Brain microvascular endothelial cell (primary cell): Measurements from ENCODE around the gene STX16.

Experiments used
- DNase-seq: peaks from one replicate; pipeline ENCODE4 v3.0.0-alpha.2; 2020
- H3K27ac ChIP-seq: fragments of 250-450 bp; sonication (Bioruptor Pico); 2 replicates; pipeline ENCODE4 v1.5.1; 2020; ENCODE audit warnings: mild to moderate bottlenecking, moderate library complexity
- H3K27me3 ChIP-seq: fragments of 250-450 bp; sonication (Bioruptor Pico); replicated peaks from 2 replicates; pipeline ENCODE4 v1.5.1; 2020; ENCODE audit warnings: mild to moderate bottlenecking
- H3K36me3 ChIP-seq: fragments of 250-450 bp; sonication (Bioruptor Pico); replicated peaks from 2 replicates; pipeline ENCODE4 v1.5.1; 2020; ENCODE audit warnings: mild to moderate bottlenecking
- H3K4me3 ChIP-seq: 2 replicates; pipeline ENCODE4 v1.5.1; 2011; ENCODE audit warnings: low read depth, mild to moderate bottlenecking, control low read depth, low read length, moderate library complexity
- CTCF ChIP-seq: IDR thresholded peaks from 2 replicates; pipeline ENCODE4 v1.5.1; 2011; ENCODE audit warnings: low read depth, mild to moderate bottlenecking, moderate library complexity, low read length, control low read depth, inconsistent platforms; ENCODE audit errors: missing control alignments
- in situ Hi-C: cut with HindIII; loops from 2 replicates; pipeline ENCODE4 v1.10.0; 2017; ENCODE audit warnings: low sequenced_read_pairs, low pct_ligation_motif_present

STX16 gene

GRCh38 chr20:58657262-58657661 is 6.2 kb downstream of the STX16 start:
- H3K4me3 ChIP-seq: no peak overlapping the region
- in situ Hi-C loops: loop anchor here (25.0 kb wide), 1 partner anchor 180 kb away; no protein-coding TSS in a partner anchor

DNA sequence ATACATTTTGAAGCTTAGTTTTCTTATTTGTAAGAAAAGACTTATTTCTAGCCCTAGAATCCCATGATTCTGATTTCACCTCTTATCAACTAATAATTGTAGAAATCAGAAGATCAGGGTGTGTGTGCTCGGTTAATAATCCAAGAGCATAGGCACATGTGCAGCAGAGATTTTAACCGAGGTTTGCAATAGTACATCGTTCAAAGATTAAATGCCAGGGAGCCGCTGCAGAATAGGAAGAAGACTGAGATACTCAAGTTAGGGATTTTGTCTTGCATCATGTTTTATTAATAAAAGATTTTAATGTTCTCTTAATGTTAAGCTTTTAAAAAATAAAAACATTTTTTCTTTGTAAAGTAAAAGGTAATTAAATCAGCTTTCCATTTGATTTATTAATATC is 6.9 kb downstream of the STX16 start:
- peaks cover 9% of the 10 kb centered on the region for H3K36me3 ChIP-seq
- TF ChIP-seq CTCF: no peak
- no peak overlapping the region for H3K27ac ChIP-seq
- H3K4me3 ChIP-seq: no peak overlapping the region
- in situ Hi-C loops: loop anchor here (25.0 kb wide), 1 partner anchor 179 kb away; no protein-coding TSS in a partner anchor
- H3K27me3 ChIP-seq: no peaks in the 10 kb centered on the region
- DNase-seq: no peak

More at GRCh38 chr20:58657262-58657661, 6.2 kb downstream of the STX16 start:
- Histone ChIP-seq H3K27me3 (no peaks in the 10 kb centered on the region), H3K36me3 (peaks cover 6% of the 10 kb centered on the region), H3K27ac (no peak overlapping the region)
- TF ChIP-seq CTCF: no peak
- no peak for DNase-seq

- Histone ChIP-seq H3K27me3 (no peaks in the 10 kb centered on the region), H3K27ac (no peak overlapping the region), H3K4me3 (no peak overlapping the region), H3K36me3 (peaks cover 13% of the 10 kb centered on the region)
- no peak for DNase-seq
- TF ChIP-seq CTCF: no peak
- in situ Hi-C loops: loop anchor here (25.0 kb wide), 1 partner anchor 179 kb away; no protein-coding TSS in a partner anchor
Measured at GRCh38 chr20:58658760-58659159, 7.7 kb downstream of the STX16 start.

- no peak for TF ChIP-seq CTCF
- H3K4me3 ChIP-seq: no peak overlapping the region
- no peak overlapping the region for H3K27ac ChIP-seq
- H3K36me3 ChIP-seq: peaks cover 13% of the 10 kb centered on the region
- no peaks in the 10 kb centered on the region for H3K27me3 ChIP-seq
- no peak for DNase-seq
- in situ Hi-C loops: loop anchor here (25.0 kb wide), 1 partner anchor 177 kb away; no protein-coding TSS in a partner anchor
Measured at GRCh38 chr20:58659841-58660240, 8.8 kb downstream of the STX16 start.

DNA sequence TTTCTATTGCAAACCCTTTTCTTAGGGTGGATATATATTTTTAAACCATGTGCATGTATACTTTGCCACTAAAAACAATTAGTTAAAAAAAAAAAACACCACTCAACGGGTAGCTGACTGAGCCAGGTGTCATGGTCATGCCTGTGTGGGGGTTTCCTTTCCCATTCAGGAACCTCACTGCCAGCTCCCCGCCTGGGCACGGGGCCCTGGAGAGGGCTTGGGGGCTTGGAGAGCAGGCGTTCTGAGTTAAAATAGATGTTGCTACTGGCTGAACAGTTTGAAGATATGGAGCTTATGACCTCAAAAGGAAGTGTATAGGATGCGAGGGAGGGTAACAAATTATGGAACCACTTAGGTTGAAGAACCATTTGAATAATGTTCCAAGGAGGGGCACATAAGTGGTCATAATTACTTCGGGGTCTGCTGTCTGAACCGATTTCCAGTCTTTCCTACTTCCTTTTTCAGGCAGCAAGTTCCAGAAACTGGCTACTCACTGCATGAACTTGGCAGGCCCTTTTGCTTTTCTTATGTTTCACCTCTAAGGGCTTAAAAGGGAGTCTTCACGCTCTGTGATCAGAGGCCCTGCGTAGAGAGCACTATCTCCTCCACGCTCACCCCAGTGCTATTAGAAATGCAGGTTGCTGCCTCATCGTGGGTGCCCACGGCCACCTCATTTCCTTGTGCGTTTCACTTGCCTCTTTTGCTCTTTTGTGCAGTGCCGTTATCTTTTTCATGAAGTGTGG is 9.9 kb downstream of the STX16 start:
- Histone ChIP-seq H3K27me3 (no peaks in the 10 kb centered on the region), H3K27ac (no peak overlapping the region), H3K36me3 (peaks cover 13% of the 10 kb centered on the region), H3K4me3 (no peak overlapping the region)
- no peak for TF ChIP-seq CTCF
- DNase-seq: no peak
- in situ Hi-C loops: loop anchor here (25.0 kb wide), 1 partner anchor 176 kb away; no protein-coding TSS in a partner anchor
